SU-DHL-6 (cell line): Measurements from ENCODE around the gene C13orf46.

Source experiments
- H2AFZ ChIP-seq: fragments of 200-600 bp; sonication (generic); 2 replicates; pipeline ENCODE4 v1.6.1; 2014; ENCODE audit warnings: low read depth, mild to moderate bottlenecking, moderate library complexity, mixed read lengths, antibody characterized with exemption, low read length; ENCODE audit not compliant: severe bottlenecking
- H3F3A ChIP-seq: fragments of 200-600 bp; shearing (Covaris generic); 2 replicates; pipeline ENCODE4 v1.6.0; 2016; ENCODE audit warnings: antibody characterized with exemption, mild to moderate bottlenecking; ENCODE audit not compliant: insufficient read depth
- H3K27ac ChIP-seq: fragments of 200-600 bp; sonication (generic); 2 replicates; pipeline ENCODE4 v1.5.1; 2016; ENCODE audit warnings: low read depth, mild to moderate bottlenecking, low read length, moderate library complexity, mixed read lengths
- H3K27me3 ChIP-seq: fragments of 200-600 bp; sonication (generic), shearing (Covaris generic); 2 replicates; pipeline ENCODE4 v1.6.0; 2014; ENCODE audit warnings: mild to moderate bottlenecking, low read length
- H3K36me3 ChIP-seq: fragments of 200-600 bp; sonication (generic); 2 replicates; pipeline ENCODE4 v1.6.1; 2014; ENCODE audit warnings: mild to moderate bottlenecking, low read length, mixed read lengths
- H3K4me2 ChIP-seq: fragments of 300-600, 200-600 bp; shearing (Covaris generic), sonication (generic); 2 replicates; pipeline ENCODE4 v1.6.0; 2014; ENCODE audit warnings: low read length, low read depth, mild to moderate bottlenecking; ENCODE audit not compliant: poor library complexity, severe bottlenecking
- H3K4me3 ChIP-seq: fragments of 200-600 bp; sonication (generic); 2 replicates; pipeline ENCODE4 v1.5.1; 2014; ENCODE audit warnings: antibody characterized with exemption, low read length, mild to moderate bottlenecking, mixed read lengths; ENCODE audit not compliant: insufficient read depth, poor library complexity, severe bottlenecking
- H3K79me2 ChIP-seq: fragments of 200-600 bp; sonication (generic); 2 replicates; pipeline ENCODE4 v1.6.1; 2014; ENCODE audit warnings: mild to moderate bottlenecking, low read length, moderate library complexity; ENCODE audit not compliant: insufficient read depth
- H3K9ac ChIP-seq: fragments of 200-600 bp; sonication (generic); 2 replicates; pipeline ENCODE4 v1.7.0; 2014; ENCODE audit warnings: mild to moderate bottlenecking, low read length
- H3K9me2 ChIP-seq: fragments of 200-600 bp; sonication (generic); replicated peaks from 2 replicates; pipeline ENCODE4 v1.6.1; 2014; ENCODE audit warnings: low read length; ENCODE audit not compliant: insufficient read depth
- H3K9me3 ChIP-seq: fragments of 200-600 bp; sonication (generic); 2 replicates; pipeline ENCODE4 v1.6.1; 2014; ENCODE audit warnings: low read length, mixed read lengths; ENCODE audit not compliant: insufficient read depth
- H4K20me1 ChIP-seq: fragments of 200-600 bp; sonication (generic); 2 replicates; pipeline ENCODE4 v1.6.1; 2014; ENCODE audit warnings: low read depth, mild to moderate bottlenecking, antibody characterized with exemption, low read length, moderate library complexity, mixed read lengths
- CTCF ChIP-seq: fragments of 200-600 bp; sonication (generic); IDR thresholded peaks from one replicate; pipeline ENCODE4 v1.5.1; 2017; ENCODE audit warnings: antibody characterized with exemption, mild to moderate bottlenecking, low read length, moderate library complexity; ENCODE audit not compliant: insufficient read depth, poor library complexity, severe bottlenecking
- EZH2phosphoT487 ChIP-seq: fragments of 200-600 bp; sonication (generic), shearing (Covaris generic); conservative IDR thresholded peaks from 2 replicates; pipeline ENCODE4 v1.6.1; 2018; ENCODE audit warnings: mild to moderate bottlenecking, antibody characterized with exemption, low read length, moderate library complexity, mixed read lengths

C13orf46 gene

GRCh38 chr13:113917096-113917495 lies 56.8 kb downstream of the C13orf46 start:
- no peaks in the 10 kb centered on the region for H3F3A ChIP-seq
- no peak overlapping the region for H2AFZ ChIP-seq
- TF ChIP-seq EZH2phosphoT487 (no peak), CTCF (no peak)
- peaks cover 4% of the 10 kb centered on the region; the same call in 1 of the 2 replicates for H3K9me3 ChIP-seq
- H3K4me2 ChIP-seq, result no peak overlapping the region
- H3K4me3 ChIP-seq, result no peak overlapping the region
- no peak overlapping the region for H3K27ac ChIP-seq
- H3K27me3 ChIP-seq, result no peaks in the 10 kb centered on the region
- no peak overlapping the region for H3K9ac ChIP-seq
- no peaks in the 10 kb centered on the region for H4K20me1 ChIP-seq
- H3K9me2 ChIP-seq, result no peaks in the 10 kb centered on the region
- H3K36me3 ChIP-seq, result no peaks in the 10 kb centered on the region
- H3K79me2 ChIP-seq, result no peaks in the 10 kb centered on the region

- Histone ChIP-seq H3K4me2 (no peak overlapping the region), H3K9ac (no peak overlapping the region), H3K36me3 (no peaks in the 10 kb centered on the region), H3K79me2 (no peaks in the 10 kb centered on the region), H3K27me3 (no peaks in the 10 kb centered on the region), H3K27ac (no peak overlapping the region), H4K20me1 (no peaks in the 10 kb centered on the region), H3K9me2 (no peaks in the 10 kb centered on the region), H3K9me3 (no peaks in the 10 kb centered on the region), H2AFZ (no peak overlapping the region), H3K4me3 (no peak overlapping the region), H3F3A (no peaks in the 10 kb centered on the region)
- TF ChIP-seq EZH2phosphoT487 (no peak), CTCF (no peak)
Observed at GRCh38 chr13:113916330-113916815, 57.5 kb downstream of the C13orf46 start.

- no peak overlapping the region for H3K4me3 ChIP-seq
- no peaks in the 10 kb centered on the region for H3K36me3 ChIP-seq
- no peaks in the 10 kb centered on the region for H4K20me1 ChIP-seq
- H3K4me2 ChIP-seq, result no peak overlapping the region
- no peak overlapping the region for H2AFZ ChIP-seq
- H3K27ac ChIP-seq, result no peak overlapping the region
- no peaks in the 10 kb centered on the region for H3K27me3 ChIP-seq
- no peaks in the 10 kb centered on the region for H3K79me2 ChIP-seq
- H3F3A ChIP-seq, result no peaks in the 10 kb centered on the region
- H3K9ac ChIP-seq, result no peak overlapping the region
- no peaks in the 10 kb centered on the region for H3K9me2 ChIP-seq
- TF ChIP-seq EZH2phosphoT487 (no peak), CTCF (no peak)
- H3K9me3 ChIP-seq, result no peaks in the 10 kb centered on the region
Observed at GRCh38 chr13:113915786-113916329, 58.0 kb downstream of the C13orf46 start.
